HG03571 (cell line): ENCODE measurements around the gene AMFR.
A peak's percentile ranks its signal among the peaks of the same experiment; 100 is the strongest.

Source experiments
- ATAC-seq: cut with Tn5 transposase; IDR thresholded peaks from one replicate; pipeline ENCODE4 v1.9.1; 2021; ENCODE audit not compliant: unreplicated experiment

The AMFR gene

GRCh38 chr16:56363781-56364565 is 61.4 kb downstream of the AMFR start:
- no peak for ATAC-seq

GRCh38 chr16:56363181-56363716 is 62.1 kb downstream of the AMFR start:
- no peak for ATAC-seq

GRCh38 chr16:56362706-56363105 is 62.6 kb downstream of the AMFR start:
- no peak for ATAC-seq

- no peak for ATAC-seq
Observed at GRCh38 chr16:56362057-56362655, 63.2 kb downstream of the AMFR start.

- no peak for ATAC-seq
Observed at GRCh38 chr16:56360117-56361008, 65.0 kb downstream of the AMFR start.

GRCh38 chr16:56357765-56358322 is 67.5 kb downstream of the AMFR start:
- no peak for ATAC-seq

- ATAC-seq = peak; percentile 14
Observed at GRCh38 chr16:56357241-56357764, 68.0 kb downstream of the AMFR start.

- ATAC-seq = peak; percentile 91
Observed at GRCh38 chr16:56356276-56357240, 68.8 kb downstream of the AMFR start.

- ATAC-seq = no peak
Observed at GRCh38 chr16:56355786-56356275, 69.5 kb downstream of the AMFR start.

- no peak for ATAC-seq
Observed at GRCh38 chr16:56355221-56355620, 70.1 kb downstream of the AMFR start.

- no peak for ATAC-seq
Observed at GRCh38 chr16:56354746-56355145, 70.6 kb downstream of the AMFR start.

- ATAC-seq = no peak
Observed at GRCh38 chr16:56354016-56354415, 71.3 kb downstream of the AMFR start.

- ATAC-seq = no peak
Observed at GRCh38 chr16:56353054-56353921, 72.1 kb downstream of the AMFR start.

- ATAC-seq = no peak
Observed at GRCh38 chr16:56352351-56353053, 72.8 kb downstream of the AMFR start.

- ATAC-seq = no peak
Observed at GRCh38 chr16:56351481-56351880, 73.9 kb downstream of the AMFR start.

GRCh38 chr16:56350491-56351405 is 74.6 kb downstream of the AMFR start:
- ATAC-seq = no peak

GRCh38 chr16:56349711-56350161 is 75.6 kb downstream of the AMFR start:
- ATAC-seq = no peak
